Measurements from ENCODE around the gene LRMDA. TPM values are rescaled to one million over a fixed set of nuclear protein-coding genes. Genes with fewer than 3 reads are reported as not detected.
"Not testable (repeated sequence)": the region's sequence is repeated elsewhere in the genome, so short reads cannot be mapped to it uniquely, and the experiment has no call there.

The LRMDA gene
- total and polyA plus RNA-seq, 2 donors (not counting 1 experiment from before 2014, with no cell fraction given), result 0.12 TPM; not detected in 1

- no peak overlapping the region for H3K9ac ChIP-seq (ENCODE audit: low read length)
- no peak overlapping the region for H2AFZ ChIP-seq (ENCODE audit: insufficient read depth, low read depth, low read length, poor library complexity, severe bottlenecking)
- CTCF ChIA-PET, result no interaction called here
- no peak overlapping the region for H3K4me3 Mint-ChIP-seq
- H3K79me2 ChIP-seq (ENCODE audit: control insufficient read depth, insufficient read depth, low read length), result no peaks in the 10 kb centered on the region
- WGBS (ENCODE audit: insufficient coverage), result no CpG with 5 or more reads among the region's 1 CpG
- no peak for TF ChIP-seq CTCF (IDR thresholded peaks at IDR 0.05)
- no peak for TF ChIP-seq EZH2 (IDR thresholded peaks at IDR 0.05; ENCODE audit: borderline replicate concordance, insufficient read depth, low read depth, low read length, poor library complexity, severe bottlenecking)
- H3K27me3 Mint-ChIP-seq, result peaks cover 6% of the 10 kb centered on the region
- H3K4me1 ChIP-seq (ENCODE audit: control insufficient read depth in 2 of 2, insufficient read depth in 2 of 2, low read length in 2 of 2), result no peaks in the 10 kb centered on the region
- no peak overlapping the region for H3K4me3 ChIP-seq (ENCODE audit: control extremely low read depth in 1 of 5, extremely low read depth in 1 of 5, insufficient read depth in 1 of 5, low read depth in 2 of 5, low read length in 4 of 5)
- H3K9me3 ChIP-seq (ENCODE audit: control extremely low read depth in 1 of 3, control insufficient read depth in 2 of 3, insufficient read depth in 1 of 3, low read length in 2 of 3), result no peaks in the 10 kb centered on the region
- no peaks in the 10 kb centered on the region for H3K27me3 ChIP-seq (replicated peaks in 1 of 4; ENCODE audit: control extremely low read depth in 1 of 4, control insufficient read depth in 3 of 4, insufficient read depth in 4 of 4, low read length in 3 of 4)
- no peaks in the 10 kb centered on the region for H3K36me3 ChIP-seq (replicated peaks in 1 of 2; ENCODE audit: control extremely low read depth in 1 of 2, control insufficient read depth in 1 of 2, extremely low read depth in 1 of 2, insufficient read depth in 2 of 2, low read length in 1 of 2)
- no peak overlapping the region for H3K4me2 ChIP-seq (replicated peaks; ENCODE audit: low read depth, low read length, poor library complexity, severe bottlenecking)
- intact Hi-C loops (cut with micrococcal nuclease), result no loop called here
- POLR2A ChIA-PET, result no interaction called here
- H3K27ac ChIP-seq (ENCODE audit: low read length in 2 of 2), result no peak overlapping the region
- H3K9me3 Mint-ChIP-seq (ENCODE audit: insufficient read depth), result no peaks in the 10 kb centered on the region
- no peak overlapping the region for H3K27ac Mint-ChIP-seq
- no peaks in the 10 kb centered on the region for H3K4me1 Mint-ChIP-seq
- DNase-seq, result no peak
- no peaks in the 10 kb centered on the region for H4K20me1 ChIP-seq (ENCODE audit: control insufficient read depth, insufficient read depth, low read length, poor library complexity, severe bottlenecking)
- no peak for ATAC-seq (ENCODE audit: low read depth)
These were observed 1151.1 kb downstream of the LRMDA start for GRCh38 chr10:76582531-76582930.

- ATAC-seq (ENCODE audit: low read depth) (no peak), DNase-seq (no peak)
- Histone ChIP-seq H3K27me3 (replicated peaks in 1 of 4; ENCODE audit: control extremely low read depth in 1 of 4, control insufficient read depth in 3 of 4, insufficient read depth in 4 of 4, low read length in 3 of 4) (no peaks in the 10 kb centered on the region), H3K4me1 (ENCODE audit: control insufficient read depth in 2 of 2, insufficient read depth in 2 of 2, low read length in 2 of 2) (no peaks in the 10 kb centered on the region), H3K36me3 (replicated peaks in 1 of 2; ENCODE audit: control extremely low read depth in 1 of 2, control insufficient read depth in 1 of 2, extremely low read depth in 1 of 2, insufficient read depth in 2 of 2, low read length in 1 of 2) (no peaks in the 10 kb centered on the region), H3K9me3 (ENCODE audit: control extremely low read depth in 1 of 3, control insufficient read depth in 2 of 3, insufficient read depth in 1 of 3, low read length in 2 of 3) (no peaks in the 10 kb centered on the region), H2AFZ (ENCODE audit: insufficient read depth, low read depth, low read length, poor library complexity, severe bottlenecking) (no peak overlapping the region), H3K79me2 (ENCODE audit: control insufficient read depth, insufficient read depth, low read length) (no peaks in the 10 kb centered on the region), H3K4me3 (ENCODE audit: control extremely low read depth in 1 of 5, extremely low read depth in 1 of 5, insufficient read depth in 1 of 5, low read depth in 2 of 5, low read length in 4 of 5) (no peak overlapping the region), H3K27ac (ENCODE audit: low read length in 2 of 2) (no peak overlapping the region), H3K9ac (ENCODE audit: low read length) (no peak overlapping the region), H3K4me2 (replicated peaks; ENCODE audit: low read depth, low read length, poor library complexity, severe bottlenecking) (no peak overlapping the region), H4K20me1 (ENCODE audit: control insufficient read depth, insufficient read depth, low read length, poor library complexity, severe bottlenecking) (no peaks in the 10 kb centered on the region)
- H3K27me3 Mint-ChIP-seq, result peaks cover 6% of the 10 kb centered on the region
- intact Hi-C loops (cut with micrococcal nuclease), result no loop called here
- H3K9me3 Mint-ChIP-seq (ENCODE audit: insufficient read depth), result no peaks in the 10 kb centered on the region
- ChIA-PET POLR2A (no interaction called here), CTCF (no interaction called here)
- no CpG with 5 or more reads among the region's 3 CpGs for WGBS (ENCODE audit: insufficient coverage)
- no peak overlapping the region for H3K27ac Mint-ChIP-seq
- H3K4me1 Mint-ChIP-seq, result no peaks in the 10 kb centered on the region
- H3K4me3 Mint-ChIP-seq, result no peak overlapping the region
- TF ChIP-seq CTCF (IDR thresholded peaks at IDR 0.05) (no peak), EZH2 (IDR thresholded peaks at IDR 0.05; ENCODE audit: borderline replicate concordance, insufficient read depth, low read depth, low read length, poor library complexity, severe bottlenecking) (no peak)
These were observed 1152.3 kb downstream of the LRMDA start for GRCh38 chr10:76583711-76584161.

GRCh38 chr10:76584466-76584865, 1153.0 kb downstream of the LRMDA start:
- CTCF ChIA-PET; H3K27me3 Mint-ChIP-seq; H3K9ac ChIP-seq (ENCODE audit: low read length); H3K4me2 ChIP-seq (replicated peaks; ENCODE audit: low read depth, low read length, poor library complexity, severe bottlenecking); H3K9me3 Mint-ChIP-seq (ENCODE audit: insufficient read depth); DNase-seq; H3K9me3 ChIP-seq (ENCODE audit: control extremely low read depth in 1 of 3, control insufficient read depth in 2 of 3, insufficient read depth in 1 of 3, low read length in 2 of 3); H3K27me3 ChIP-seq (replicated peaks in 1 of 4; ENCODE audit: control extremely low read depth in 1 of 4, control insufficient read depth in 3 of 4, insufficient read depth in 4 of 4, low read length in 3 of 4); H2AFZ ChIP-seq (ENCODE audit: insufficient read depth, low read depth, low read length, poor library complexity, severe bottlenecking); H3K27ac ChIP-seq (ENCODE audit: low read length in 2 of 2); H3K36me3 ChIP-seq (replicated peaks in 1 of 2; ENCODE audit: control extremely low read depth in 1 of 2, control insufficient read depth in 1 of 2, extremely low read depth in 1 of 2, insufficient read depth in 2 of 2, low read length in 1 of 2); POLR2A ChIA-PET; H4K20me1 ChIP-seq (ENCODE audit: control insufficient read depth, insufficient read depth, low read length, poor library complexity, severe bottlenecking); H3K4me3 ChIP-seq (ENCODE audit: control extremely low read depth in 1 of 5, extremely low read depth in 1 of 5, insufficient read depth in 1 of 5, low read depth in 2 of 5, low read length in 4 of 5); H3K27ac Mint-ChIP-seq; ATAC-seq (ENCODE audit: low read depth); intact Hi-C loops (cut with micrococcal nuclease); H3K4me3 Mint-ChIP-seq; H3K4me1 Mint-ChIP-seq; H3K79me2 ChIP-seq (ENCODE audit: control insufficient read depth, insufficient read depth, low read length); H3K4me1 ChIP-seq (ENCODE audit: control insufficient read depth in 2 of 2, insufficient read depth in 2 of 2, low read length in 2 of 2): not testable (repeated sequence)
- 96% methylated on average over 5 of the region's 9 CpGs for WGBS (ENCODE audit: insufficient coverage)
